ENCODE results near the gene SUSD4. TPM values are rescaled to one million over a fixed set of nuclear protein-coding genes. Genes with fewer than 3 reads are reported as not detected.

Gene SUSD4
- total RNA-seq, 1 experiment from 2014 or later, result 3.5 TPM

- TF ChIP-seq CTCF (conservative IDR thresholded peaks at IDR 0.05), result no peak
- DNase-seq, result no peak
- Histone ChIP-seq H2BK12ac (ENCODE audit: insufficient read length, low read depth, low read length) (no peak overlapping the region), H3K14ac (ENCODE audit: insufficient read depth, low read length) (no peak overlapping the region), H3T11ph (ENCODE audit: low read length) (no peak overlapping the region), H3K27ac (ENCODE audit: insufficient read length, low read depth, low read length) (no peak overlapping the region), H3K23ac (ENCODE audit: insufficient read length, low read depth, low read length) (no peak overlapping the region), H4K91ac (ENCODE audit: insufficient read length, low read depth, low read length) (no peak overlapping the region), H3K9me3 (ENCODE audit: control insufficient read depth, low read depth, low read length) (no peaks in the 10 kb centered on the region), H4K8ac (replicated peaks; ENCODE audit: insufficient read length, low read depth, low read length) (no peak overlapping the region), H3K23me2 (ENCODE audit: insufficient read length, low read depth, low read length, poor library complexity, severe bottlenecking) (no peaks in the 10 kb centered on the region), H3K4ac (ENCODE audit: low read depth, low read length) (no peak overlapping the region), H2AFZ (ENCODE audit: low read length) (no peak overlapping the region), H3K18ac (ENCODE audit: insufficient read length, low read depth, low read length) (no peak overlapping the region), H3K9ac (ENCODE audit: extremely low read depth, insufficient read length, low read length) (no peak overlapping the region), H2AK5ac (ENCODE audit: insufficient read length, low read length) (no peak overlapping the region), H3K79me1 (ENCODE audit: insufficient read depth, low read depth, low read length, poor library complexity, severe bottlenecking) (no peaks in the 10 kb centered on the region), H2BK5ac (ENCODE audit: insufficient read length, low read length) (no peak overlapping the region), H4K20me1 (ENCODE audit: control insufficient read depth, insufficient read depth, insufficient read length) (no peaks in the 10 kb centered on the region), H2BK15ac (ENCODE audit: low read depth, low read length) (no peak overlapping the region), H3K79me2 (ENCODE audit: insufficient read depth, low read length) (no peaks in the 10 kb centered on the region), H3K4me2 (ENCODE audit: insufficient read depth, insufficient read length, low read length) (no peak overlapping the region), H2BK120ac (ENCODE audit: low read depth, low read length, poor library complexity, severe bottlenecking) (no peak overlapping the region), H3K27me3 (ENCODE audit: insufficient read depth, low read length) (no peaks in the 10 kb centered on the region), H4K5ac (ENCODE audit: insufficient read length, low read depth, low read length) (no peak overlapping the region), H3K4me1 (ENCODE audit: insufficient read depth, low read length) (no peaks in the 10 kb centered on the region), H2BK20ac (ENCODE audit: low read depth, low read length, poor library complexity, severe bottlenecking) (no peak overlapping the region), H3K56ac (ENCODE audit: insufficient read length, low read depth, low read length) (no peak overlapping the region)
- no peak overlapping the region for H3K4me3 Mint-ChIP-seq
- H3K36me3 Mint-ChIP-seq (ENCODE audit: insufficient read depth in 1 of 3, low read depth in 3 of 3), result no peaks in the 10 kb centered on the region
- H3K27me3 Mint-ChIP-seq (ENCODE audit: low read depth), result peaks cover 20% of the 10 kb centered on the region
- H3K27ac Mint-ChIP-seq, result no peak overlapping the region
- H3K4me1 Mint-ChIP-seq, result peaks cover 13 to 20% of the 10 kb centered on the region in 2 experiments
- no CpG with 5 or more reads among the region's 5 CpGs for WGBS (ENCODE audit: extremely low coverage, insufficient read length, low lambda C conversion rate)
- no peaks in the 10 kb centered on the region for H3K9me3 Mint-ChIP-seq
These were observed 13.5 kb downstream of the SUSD4 start for GRCh38 chr1:223350361-223350908.
